ENCODE measurements around the gene SH3BP2.

GRCh38 chr4:2813446-2814405, 20.8 kb downstream of the SH3BP2 start:
- TF ChIP-seq EZH2 (IDR thresholded peaks at IDR 0.05; ENCODE audit: borderline replicate concordance, insufficient read depth, low read length, poor library complexity, severe bottlenecking), result no peak
- no peak for TF ChIP-seq POLR2AphosphoS5 (IDR thresholded peaks at IDR 0.05)
- no peak for TF ChIP-seq TAF1 (IDR thresholded peaks at IDR 0.05; ENCODE audit: low read depth)
- no peak for TF ChIP-seq CTCF (IDR thresholded peaks at IDR 0.05; ENCODE audit: poor library complexity, severe bottlenecking)
- TF ChIP-seq EP300 (conservative IDR thresholded peaks at IDR 0.05; ENCODE audit: poor library complexity, severe bottlenecking), result no peak
- TF ChIP-seq SMC3 (conservative IDR thresholded peaks at IDR 0.05; ENCODE audit: poor library complexity), result no peak
- no peak for TF ChIP-seq RAD21 (conservative IDR thresholded peaks at IDR 0.05)

All from neural cell (in vitro differentiated cells).